GM20431 (cell line): Measurements from ENCODE around the gene PPTC7.
"Not testable (repeated sequence)": the region's sequence is repeated elsewhere in the genome, so short reads cannot be mapped to it uniquely, and the experiment has no call there.

ENCODE experiments used
- in situ Hi-C: fragments of 300-500 bp; cut with MseI, MboI; formaldehyde crosslinking; loops from one replicate; pipeline ENCODE4 v1.15.0; 2020; ENCODE audit warnings: low sequenced_read_pairs; ENCODE audit not compliant: unreplicated experiment

Gene PPTC7

GRCh38 chr12:110563702-110564470 lies 19.2 kb downstream of the PPTC7 start:
- in situ Hi-C loops = no loop called here

GRCh38 chr12:110562386-110562785 lies 20.7 kb downstream of the PPTC7 start:
- in situ Hi-C loops = not testable (repeated sequence)

- in situ Hi-C loops = no loop called here
Observed at GRCh38 chr12:110561471-110562201, 21.5 kb downstream of the PPTC7 start.

- in situ Hi-C loops = no loop called here
Observed at GRCh38 chr12:110560946-110561345, 22.2 kb downstream of the PPTC7 start.

- in situ Hi-C loops = no loop called here
Observed at GRCh38 chr12:110560048-110560447, 23.1 kb downstream of the PPTC7 start.

GRCh38 chr12:110558945-110559344 lies 24.2 kb downstream of the PPTC7 start:
- in situ Hi-C loops = not testable (repeated sequence)

GRCh38 chr12:110557300-110557699 lies 25.8 kb downstream of the PPTC7 start:
- in situ Hi-C loops = no loop called here

- in situ Hi-C loops = no loop called here
Observed at GRCh38 chr12:110556705-110557104, 26.4 kb downstream of the PPTC7 start.

GRCh38 chr12:110555577-110556406 lies 27.3 kb downstream of the PPTC7 start:
- in situ Hi-C loops = no loop called here

GRCh38 chr12:110554184-110554583 lies 28.9 kb downstream of the PPTC7 start:
- in situ Hi-C loops = no loop called here

GRCh38 chr12:110550981-110551380 lies 32.1 kb downstream of the PPTC7 start:
- in situ Hi-C loops = no loop called here

- in situ Hi-C loops = no loop called here
Observed at GRCh38 chr12:110549716-110550115, 33.4 kb downstream of the PPTC7 start.

GRCh38 chr12:110548678-110549077 lies 34.4 kb downstream of the PPTC7 start:
- in situ Hi-C loops = no loop called here

- in situ Hi-C loops = no loop called here
Observed at GRCh38 chr12:110547090-110547489, 36.0 kb downstream of the PPTC7 start.

- in situ Hi-C loops = no loop called here
Observed at GRCh38 chr12:110546339-110546738, 36.8 kb downstream of the PPTC7 start.

GRCh38 chr12:110545812-110546211 lies 37.3 kb downstream of the PPTC7 start:
- in situ Hi-C loops = no loop called here

- in situ Hi-C loops = not testable (repeated sequence)
Observed at GRCh38 chr12:110545259-110545658, 37.9 kb downstream of the PPTC7 start.

GRCh38 chr12:110543965-110544364 lies 39.2 kb downstream of the PPTC7 start:
- in situ Hi-C loops = no loop called here

GRCh38 chr12:110543252-110543959 lies 39.7 kb downstream of the PPTC7 start:
- in situ Hi-C loops = no loop called here

- in situ Hi-C loops = no loop called here
Observed at GRCh38 chr12:110540048-110540447, 43.1 kb downstream of the PPTC7 start.
